Endometrial microvascular endothelial cells (primary cell): ENCODE results near the gene MSI2. TPM values are rescaled to one million over a fixed set of nuclear protein-coding genes. Genes with fewer than 3 reads are reported as not detected.
"Not testable (repeated sequence)": the region's sequence is repeated elsewhere in the genome, so short reads cannot be mapped to it uniquely, and the experiment has no call there.

Source experiments
- in situ Hi-C: cut with HindIII; loops from 2 replicates; pipeline ENCODE4 v1.10.0; 2017; ENCODE audit warnings: low sequenced_read_pairs, low pct_unique_long_range_greater_than_20kb; ENCODE audit errors: inconsistent ontology term
- total RNA-seq: library from RNA; depleted of rRNA; stranded (reverse); fragments of >200 nt; gene quantifications from one replicate; pipeline ENCODE4 v1.2.3, GENCODE V29; 2015; ENCODE audit errors: inconsistent ontology term

The MSI2 gene
- total RNA-seq, 1 donor from 2014 or later, result 19.2 TPM

DNA sequence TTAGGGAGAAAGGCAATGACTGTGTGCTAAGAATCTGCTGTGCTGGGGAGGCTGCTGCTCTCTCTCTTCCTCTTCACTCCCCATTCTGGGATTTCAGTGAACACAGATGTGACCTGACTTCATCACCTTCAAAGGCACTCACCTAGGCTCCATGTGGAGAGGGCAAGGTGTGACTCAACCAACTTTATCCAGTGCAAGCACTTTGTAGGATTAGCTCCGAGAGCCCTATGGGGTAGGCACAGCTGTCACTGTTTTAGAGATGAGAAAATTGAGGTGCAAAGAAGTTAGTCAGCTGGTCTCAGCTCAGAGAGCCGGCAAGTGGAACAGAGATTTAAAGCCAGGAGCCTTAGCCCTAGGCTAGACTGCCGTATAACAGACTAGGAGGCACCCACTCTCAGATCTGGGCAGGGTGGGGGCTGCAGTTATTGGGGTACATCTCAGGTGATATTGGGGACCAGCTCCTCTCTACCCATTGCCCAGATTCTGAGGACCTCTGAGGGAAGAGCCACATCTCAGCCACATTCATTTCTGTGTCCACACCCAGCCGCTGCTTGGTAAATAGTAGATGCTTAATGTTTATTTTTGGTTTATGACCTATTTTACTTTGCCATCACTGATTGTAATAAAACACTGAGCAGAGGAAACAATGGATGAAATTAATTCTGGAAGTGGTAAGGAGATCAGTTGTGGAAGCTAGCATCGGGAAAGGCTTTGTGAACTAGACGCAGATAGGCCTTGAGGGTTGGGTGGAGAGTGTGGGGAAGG is 350.0 kb downstream of the MSI2 start:
- in situ Hi-C loops, result no loop called here

DNA sequence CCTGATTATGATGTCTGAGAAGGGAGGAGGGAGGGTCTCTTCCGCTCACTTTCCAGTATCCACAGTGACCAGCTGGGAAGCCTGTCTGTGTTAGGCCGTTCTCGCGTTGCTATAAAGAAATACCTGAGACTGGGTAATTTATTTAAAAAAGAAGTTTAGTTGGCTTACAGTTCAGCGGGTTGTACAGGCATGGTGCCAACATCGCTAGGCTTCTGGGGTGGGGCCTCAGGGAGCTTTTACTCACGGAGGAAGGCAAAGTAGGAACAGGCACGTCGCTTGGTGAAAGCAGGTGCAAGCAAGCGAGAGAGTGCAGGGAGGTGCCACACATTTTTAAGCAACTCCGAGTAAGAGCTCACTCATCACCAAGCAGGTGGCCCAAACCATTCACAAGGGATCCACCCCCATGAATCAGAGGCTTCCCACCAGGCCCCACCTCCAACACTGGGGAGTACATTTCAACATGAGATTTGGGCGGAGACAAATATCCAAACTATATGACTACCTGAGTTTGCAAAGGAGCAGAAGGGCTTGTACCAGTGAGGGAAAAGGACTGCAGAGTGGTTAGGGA is 351.3 kb downstream of the MSI2 start:
- in situ Hi-C loops, result no loop called here

DNA sequence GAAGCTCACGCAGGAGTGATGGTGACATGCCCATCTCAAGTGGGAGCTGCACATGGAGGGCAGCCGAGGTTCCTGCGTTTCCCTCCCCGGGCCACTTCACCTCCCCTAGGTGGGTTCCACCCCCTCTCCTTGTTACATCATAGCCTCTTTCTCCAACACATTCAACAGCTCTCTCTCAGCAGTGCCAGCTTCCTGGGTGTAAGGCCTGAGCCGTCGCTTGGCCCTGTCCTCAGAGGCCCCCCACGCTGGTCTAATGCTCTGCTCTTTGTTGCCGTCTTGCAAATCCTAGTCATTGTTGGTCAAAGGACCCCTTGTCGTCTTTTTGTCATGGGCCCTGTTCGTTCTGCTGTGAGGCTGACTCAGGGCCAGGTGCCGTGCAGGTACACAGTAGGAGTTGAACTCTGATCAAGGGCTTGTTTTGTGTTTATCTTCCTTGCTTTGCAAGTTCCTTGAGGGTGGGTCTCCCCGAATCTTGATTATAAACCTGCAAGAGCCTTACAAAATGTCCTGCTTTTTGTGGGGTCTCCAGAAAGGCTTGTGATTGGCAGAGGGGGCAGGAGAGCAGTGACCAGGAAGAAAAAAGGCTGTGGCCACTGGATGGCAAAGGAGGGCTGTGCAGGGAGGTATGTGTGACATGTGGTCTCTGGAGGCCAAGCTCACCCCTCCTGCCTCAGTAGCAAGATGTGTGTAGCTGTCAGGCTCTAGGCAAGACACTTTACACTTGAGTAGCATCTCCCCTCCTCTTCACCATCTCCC is 352.2 kb downstream of the MSI2 start:
- in situ Hi-C loops, result no loop called here

DNA sequence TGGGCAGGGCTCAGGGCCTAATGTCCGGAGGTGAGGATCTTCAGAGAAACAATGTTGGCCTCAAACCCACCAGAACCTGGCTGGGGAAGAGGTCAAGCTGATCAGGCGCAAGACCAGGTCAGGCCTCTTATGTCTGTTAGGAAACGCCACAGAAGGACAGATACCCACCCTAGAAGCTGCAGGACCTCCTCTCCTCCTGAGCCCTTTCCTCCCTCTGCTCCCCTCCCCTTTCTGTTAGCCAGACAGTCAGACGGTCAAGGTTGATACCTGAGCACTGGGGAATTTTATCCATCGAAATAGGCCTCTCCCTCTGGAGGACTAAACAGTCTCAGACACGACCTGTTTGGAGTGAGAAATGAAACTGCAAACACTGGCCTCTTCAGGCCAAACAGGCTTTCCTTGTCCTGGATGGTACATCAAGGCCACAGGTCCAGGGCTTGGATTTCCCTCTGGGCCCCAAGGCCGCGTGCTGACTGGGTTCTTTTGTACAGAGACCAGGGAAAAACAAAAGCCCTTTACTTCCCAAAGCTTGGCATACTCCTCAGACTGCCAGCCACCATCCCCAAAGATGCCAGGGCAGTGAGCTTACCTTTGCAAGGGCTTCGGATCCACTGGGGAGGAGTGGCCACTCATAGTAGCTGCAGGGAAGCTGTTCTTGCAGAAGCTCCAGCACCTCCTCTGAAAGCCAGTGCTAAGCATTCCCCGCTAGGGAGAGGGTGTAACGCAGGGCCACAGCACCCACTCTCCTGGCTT is 353.0 kb downstream of the MSI2 start:
- in situ Hi-C loops, result no loop called here

DNA sequence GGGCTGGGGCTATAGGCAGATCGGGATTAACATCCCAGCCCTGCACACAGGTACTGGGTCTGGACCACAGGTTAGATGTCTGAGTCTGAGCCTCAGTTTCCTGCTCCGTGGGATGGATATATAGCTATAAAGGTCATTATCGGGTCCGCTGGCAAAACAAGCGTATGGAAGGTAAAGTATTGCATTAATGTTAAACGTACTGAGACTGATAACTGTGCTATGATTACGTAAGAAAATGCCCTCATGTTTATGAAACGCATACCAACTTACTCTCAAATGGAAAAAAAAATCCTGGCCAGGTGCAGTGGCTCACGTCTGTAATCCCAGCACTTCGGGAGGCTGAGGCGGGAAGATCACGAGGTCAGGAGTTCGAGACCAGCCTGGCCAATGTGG is 353.6 kb downstream of the MSI2 start:
- in situ Hi-C loops, result no loop called here

DNA sequence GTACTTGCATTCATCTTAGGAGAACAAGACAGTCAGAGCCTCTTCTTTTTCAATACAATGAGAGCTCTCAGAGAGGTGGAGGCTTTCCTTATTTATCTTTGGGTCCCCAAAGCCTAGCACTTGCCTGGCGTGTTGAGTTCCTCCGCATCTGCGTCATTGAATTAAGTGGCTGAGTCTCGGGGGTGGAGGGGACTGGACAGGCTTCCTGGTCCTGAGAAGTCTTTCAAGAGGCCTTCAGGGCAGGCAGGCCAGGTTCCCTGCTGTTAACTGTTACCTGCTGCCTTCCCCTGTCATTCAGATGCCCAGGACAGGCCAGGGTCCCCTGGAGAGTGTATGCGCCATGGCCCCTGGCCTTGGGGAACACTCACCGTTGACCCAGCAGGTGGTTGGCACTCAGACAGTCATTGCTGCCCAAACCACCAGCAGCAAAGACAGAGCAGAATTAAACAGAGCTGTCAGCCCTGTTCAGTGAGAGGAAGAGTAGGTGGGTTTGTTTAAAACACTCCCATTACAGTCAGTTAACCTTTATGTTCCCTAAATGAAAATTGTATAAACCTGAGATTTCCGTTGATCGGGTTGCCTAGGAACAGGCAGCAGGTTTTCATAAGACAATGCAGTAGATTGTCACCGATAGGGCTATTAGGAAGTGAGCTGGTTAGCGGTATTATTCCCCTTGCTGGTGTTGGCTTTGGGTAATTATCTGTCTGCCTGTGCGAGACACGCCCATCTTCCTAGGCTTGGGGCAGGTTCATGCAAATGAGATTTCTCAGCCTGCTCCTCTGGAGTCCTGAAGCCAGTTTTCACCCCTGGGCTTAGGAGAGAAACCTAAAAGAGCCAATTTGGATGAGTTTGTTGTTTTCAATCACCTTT is 356.1 kb downstream of the MSI2 start:
- in situ Hi-C loops, result no loop called here

DNA sequence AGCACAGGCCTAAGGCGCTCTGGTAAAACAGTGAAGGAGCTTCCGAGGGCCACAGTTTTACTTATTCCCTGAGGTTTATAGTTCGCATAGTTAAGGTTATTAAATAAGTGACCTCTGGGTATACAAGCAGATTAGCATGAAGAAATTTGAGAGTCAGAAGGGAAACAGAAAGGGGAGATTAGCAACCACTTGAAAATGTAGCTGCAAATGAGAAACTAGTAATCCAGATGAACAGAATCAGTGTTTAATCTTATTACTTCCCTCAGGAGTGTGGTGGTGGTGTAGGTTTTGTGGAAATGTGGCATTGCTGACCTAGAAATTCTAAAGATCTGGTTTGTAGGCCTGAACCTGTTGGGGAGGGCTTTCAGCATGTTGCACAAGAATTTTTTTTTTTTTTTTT is 358.4 kb downstream of the MSI2 start:
- in situ Hi-C loops, result no loop called here

DNA sequence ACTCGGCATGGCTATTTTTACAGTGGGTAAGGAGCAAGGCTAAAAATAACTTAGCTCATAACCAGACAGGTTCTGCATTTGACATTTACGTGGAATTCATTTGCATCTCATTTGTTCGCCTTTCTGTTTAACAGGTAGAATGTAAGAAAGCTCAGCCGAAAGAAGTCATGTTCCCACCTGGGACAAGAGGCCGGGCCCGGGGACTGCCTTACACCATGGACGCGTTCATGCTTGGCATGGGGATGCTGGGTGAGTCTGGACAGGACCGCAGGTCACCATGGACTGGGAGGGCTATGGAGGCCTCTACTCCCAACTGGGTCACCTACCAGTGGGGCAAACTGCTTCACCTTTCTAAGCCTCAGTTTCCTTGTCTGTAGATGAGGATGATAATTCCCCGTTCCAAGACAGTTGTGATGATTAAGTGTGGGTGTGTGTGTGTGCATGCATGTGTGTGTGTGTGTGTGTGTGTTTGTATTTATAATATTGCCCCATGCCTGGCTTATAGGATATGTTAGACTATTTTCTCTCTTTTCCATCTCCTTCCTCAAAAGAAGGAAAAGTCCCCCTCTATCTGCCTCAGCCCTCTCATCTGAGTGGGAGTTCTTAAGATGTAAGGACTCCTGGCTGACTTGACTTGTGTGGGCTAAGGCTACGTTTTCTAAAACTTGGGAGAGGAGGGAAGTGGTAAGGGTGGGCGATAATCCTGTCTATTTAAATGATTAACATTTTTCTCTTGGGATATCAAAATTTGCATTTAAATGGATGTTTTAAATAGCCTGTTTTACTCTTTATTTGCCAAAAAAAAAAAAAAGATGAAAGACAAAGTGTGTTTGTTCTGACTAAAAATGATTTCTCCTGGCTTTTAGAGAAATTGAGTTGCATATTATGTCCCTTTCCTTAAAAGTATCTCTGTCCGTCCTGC is 359.8 kb downstream of the MSI2 start:
- in situ Hi-C loops, result no loop called here

DNA sequence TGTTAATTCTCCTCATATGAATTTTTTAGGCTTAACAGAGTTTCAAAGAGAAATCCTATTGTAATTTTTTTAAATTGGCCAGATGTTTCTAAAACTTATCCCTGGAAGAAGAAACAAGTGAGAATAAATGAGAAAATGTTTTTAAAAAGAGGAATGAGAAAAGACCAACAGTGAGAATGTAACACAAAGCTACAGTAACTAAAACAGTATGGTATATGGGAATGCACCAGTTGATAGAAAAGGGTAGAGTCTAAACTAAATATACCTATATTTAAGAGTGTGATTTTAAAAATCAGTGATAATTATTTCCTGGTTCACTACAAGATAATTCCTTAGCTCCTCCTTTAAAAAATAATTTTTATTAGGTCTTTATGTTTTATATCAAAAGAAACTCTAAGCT is 360.9 kb downstream of the MSI2 start:
- in situ Hi-C loops, result no loop called here

DNA sequence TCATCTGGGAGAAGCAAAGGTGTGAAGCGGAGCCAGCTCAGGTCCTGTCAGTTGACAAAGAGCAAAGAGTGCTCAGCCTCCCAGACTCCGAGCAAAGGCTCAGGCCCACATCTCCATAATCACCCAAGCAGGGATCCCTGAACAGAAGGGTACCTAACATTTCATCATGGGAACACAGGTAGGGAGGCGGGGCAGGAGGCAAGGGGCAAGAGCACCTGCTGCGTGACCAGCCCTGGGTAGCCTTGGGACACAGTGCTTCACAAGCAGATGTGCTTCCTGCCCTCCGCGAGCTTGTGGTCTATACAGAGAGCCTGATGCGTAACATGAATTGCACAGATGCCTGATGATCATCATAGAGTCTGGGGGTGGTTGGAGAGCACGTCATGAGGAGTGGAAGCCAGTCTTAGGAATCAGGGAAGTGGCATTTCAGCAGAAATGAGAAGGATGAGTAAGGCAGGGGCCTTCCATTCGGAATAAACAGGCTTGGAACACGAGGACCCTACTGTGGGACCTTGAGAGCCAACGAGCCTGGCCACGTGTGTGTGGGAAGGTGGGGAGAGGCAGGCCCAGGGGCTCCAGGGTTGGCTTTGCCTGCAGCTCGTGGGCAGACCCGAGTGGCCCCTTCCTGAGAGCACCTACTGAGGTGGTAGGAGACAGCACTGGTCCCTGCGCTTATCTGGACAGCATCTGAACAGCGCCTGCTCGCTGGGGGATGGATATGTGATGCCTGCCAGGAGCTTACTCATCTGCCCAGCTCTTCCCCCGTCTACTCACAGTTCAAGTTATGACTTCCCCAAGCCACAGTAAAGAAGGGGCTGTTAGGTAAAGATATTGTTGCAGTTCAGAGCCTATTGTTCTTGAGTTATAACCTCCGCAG is 363.0 kb downstream of the MSI2 start:
- in situ Hi-C loops, result no loop called here

DNA sequence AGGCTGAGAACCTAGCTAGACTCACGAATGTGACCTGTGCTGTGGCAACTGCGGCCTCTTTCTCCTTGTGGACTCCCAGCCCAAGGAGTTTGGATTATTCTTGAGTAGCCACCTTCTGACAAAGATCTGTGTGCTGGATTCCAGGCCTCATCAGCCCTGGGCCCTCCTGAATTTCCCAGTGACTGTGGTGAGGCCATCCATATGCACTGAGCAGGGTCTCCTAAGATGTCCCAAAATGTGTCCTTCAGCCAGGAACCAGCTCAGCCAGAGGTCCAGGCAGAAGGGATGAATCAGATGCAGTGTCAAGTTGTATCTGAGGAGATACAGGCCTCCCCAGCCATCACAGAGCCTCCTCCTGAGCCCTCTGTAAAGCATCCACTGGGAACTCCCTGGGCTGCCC is 364.3 kb downstream of the MSI2 start:
- in situ Hi-C loops, result no loop called here

DNA sequence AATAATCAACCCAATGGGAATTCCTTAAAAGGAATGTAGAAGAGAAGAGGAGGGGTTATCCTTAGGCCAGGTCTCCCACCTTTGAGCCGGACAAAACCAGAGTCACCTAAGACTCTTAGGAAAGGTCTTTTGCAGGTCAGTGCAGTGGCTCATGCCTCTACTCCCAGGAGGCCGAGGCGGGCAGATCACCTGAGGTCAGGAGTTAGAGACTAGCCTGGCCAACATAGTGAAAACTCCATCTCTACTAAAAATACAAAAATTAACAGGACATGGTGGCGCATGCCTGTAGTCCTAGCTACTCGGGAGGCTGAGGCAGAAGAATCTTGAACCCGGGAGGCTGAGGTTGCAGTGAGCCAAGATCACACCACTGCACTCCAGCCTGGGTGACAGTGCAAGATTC is 365.5 kb downstream of the MSI2 start:
- in situ Hi-C loops, result not testable (repeated sequence)

DNA sequence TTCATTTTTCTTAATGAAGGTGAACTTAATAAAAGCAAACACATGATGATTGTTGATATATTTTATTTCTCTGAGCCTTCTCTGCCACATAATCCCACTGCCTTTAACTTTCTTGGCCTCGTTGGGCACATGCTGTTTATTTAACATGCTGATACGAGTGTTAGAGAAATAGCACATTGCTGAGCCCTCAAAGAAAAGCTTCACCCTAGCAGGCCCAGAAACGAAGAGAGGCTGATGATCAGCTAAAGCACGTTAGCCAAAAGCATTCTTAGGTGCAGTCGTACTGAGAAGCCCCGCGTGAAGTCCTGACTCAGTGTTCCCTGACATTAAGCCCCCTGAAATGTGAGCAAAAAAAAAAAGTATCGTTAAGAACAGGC is 366.0 kb downstream of the MSI2 start:
- in situ Hi-C loops, result no loop called here

DNA sequence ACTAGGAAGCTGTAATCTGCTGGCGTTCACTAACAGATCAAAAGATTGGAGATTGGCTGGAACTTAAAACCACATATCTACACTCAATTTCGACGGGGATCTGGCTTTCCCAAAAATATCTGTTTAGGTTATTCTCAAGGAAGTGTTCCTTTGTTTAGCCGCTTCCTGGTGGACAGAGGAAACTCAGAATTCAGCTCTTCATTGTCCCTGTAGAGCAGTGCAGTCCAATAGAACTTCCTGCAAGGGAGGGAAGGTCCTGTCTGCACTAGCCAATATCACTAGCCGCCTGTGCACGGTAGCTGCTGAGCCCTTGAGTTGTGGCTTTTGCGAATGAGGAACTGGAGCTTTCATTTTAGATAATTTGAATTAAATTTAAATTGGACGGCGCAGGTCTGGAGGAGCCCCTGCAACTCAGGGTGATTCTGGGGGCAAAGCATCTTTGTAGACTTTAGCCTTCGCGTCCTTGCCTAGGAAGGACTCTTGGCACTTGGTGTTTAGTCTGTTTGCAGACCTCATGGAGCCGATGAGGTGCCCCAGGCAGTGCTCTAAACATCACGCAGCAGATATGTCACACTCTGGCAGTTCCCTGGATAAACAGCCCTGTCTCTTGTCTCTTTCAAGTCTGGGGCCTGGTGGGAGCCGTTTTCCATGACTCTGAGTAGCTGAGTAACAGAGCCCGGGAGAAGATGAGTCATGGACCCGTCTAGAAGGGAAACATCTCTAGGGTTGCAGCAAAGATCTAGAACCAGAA is 366.5 kb downstream of the MSI2 start:
- in situ Hi-C loops, result no loop called here

DNA sequence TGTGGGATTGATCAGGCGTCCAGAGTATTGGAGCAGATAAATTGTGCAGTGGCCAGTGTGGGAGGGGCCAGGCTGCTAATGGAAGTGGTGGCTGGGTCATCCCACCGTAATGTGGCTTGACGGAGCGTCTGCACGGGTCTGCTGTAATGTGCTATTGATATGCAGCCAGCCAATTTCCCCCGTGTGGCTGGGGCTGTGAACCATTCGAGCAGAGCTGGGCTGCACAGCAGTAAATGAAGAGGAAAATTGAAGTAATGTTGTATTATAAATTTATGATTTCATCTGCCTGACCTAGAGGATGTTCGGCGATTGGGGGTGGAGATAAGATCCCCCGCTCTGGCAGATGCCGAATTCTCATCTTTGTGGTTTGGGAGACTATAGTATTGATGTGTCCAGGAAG is 367.3 kb downstream of the MSI2 start:
- in situ Hi-C loops, result no loop called here

DNA sequence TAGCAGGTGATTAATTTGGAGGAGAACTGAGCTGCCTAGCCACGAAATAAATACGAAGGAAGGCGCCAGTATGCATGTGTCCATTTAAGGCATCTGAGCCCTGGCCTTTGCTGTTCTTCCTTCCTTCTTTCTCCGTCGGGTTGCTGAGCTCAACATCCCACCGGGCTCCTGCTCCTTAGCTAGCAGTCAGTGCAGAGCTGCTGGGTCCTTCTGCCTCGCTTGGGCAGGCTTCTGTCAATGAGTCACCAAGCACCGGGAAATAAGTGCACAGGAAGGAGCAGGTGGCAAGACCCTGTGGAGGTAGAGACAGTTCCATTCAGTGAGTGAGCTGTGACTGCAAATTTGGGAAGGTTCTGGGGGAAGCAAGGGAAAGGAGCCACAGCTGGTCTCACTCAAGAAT is 368.1 kb downstream of the MSI2 start:
- in situ Hi-C loops, result no loop called here
